Suprapubic skin (tissue), 4 donors: ENCODE data around the gene CLCNKA.

Source experiments
- POLR2A ChIP-seq, 2 donors: fragments of 450-650 bp; IDR thresholded peaks; one replicate each; pipeline ENCODE4 v1.6.1; 2017; ENCODE audit warnings: antibody characterized with exemption in 2 of 2, mild to moderate bottlenecking in 2 of 2, moderate library complexity in 2 of 2
- POLR2AphosphoS5 ChIP-seq, 3 donors: sonication (generic); formaldehyde crosslinking; IDR thresholded peaks; one replicate each; pipeline ENCODE4 v1.6.1; 2017; ENCODE audit warnings: antibody characterized with exemption in 3 of 3

- TF ChIP-seq POLR2AphosphoS5 (IDR thresholded peaks at IDR 0.05) (no peak), POLR2A (IDR thresholded peaks at IDR 0.05) (no peak)
Measured at GRCh38 chr1:16077406-16078245, 55.8 kb downstream of the CLCNKA start.
